ENCODE results near the gene TMX2.

TMX2 gene

DNA sequence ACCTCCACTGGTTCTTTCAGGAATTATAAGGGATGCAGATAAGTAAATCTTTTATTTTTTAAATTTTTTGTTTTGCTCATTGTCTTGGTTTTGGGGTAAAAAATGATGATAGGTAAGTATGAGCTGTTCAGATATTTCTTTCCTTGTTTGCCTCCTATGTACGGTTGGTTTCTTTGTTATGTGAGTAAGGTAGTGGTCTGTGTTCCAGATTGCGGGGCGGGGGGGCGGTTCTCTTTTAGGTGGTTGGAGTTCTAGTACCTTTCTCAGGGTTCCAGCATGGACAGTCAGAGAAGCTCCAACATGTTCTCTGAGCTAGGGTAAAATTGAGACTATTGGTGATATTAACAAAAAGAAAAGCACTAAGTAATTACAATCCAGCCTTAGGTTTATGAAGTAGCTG is 51.6 kb downstream of the TMX2 start:
- TF ChIP-seq, protein P1, sequence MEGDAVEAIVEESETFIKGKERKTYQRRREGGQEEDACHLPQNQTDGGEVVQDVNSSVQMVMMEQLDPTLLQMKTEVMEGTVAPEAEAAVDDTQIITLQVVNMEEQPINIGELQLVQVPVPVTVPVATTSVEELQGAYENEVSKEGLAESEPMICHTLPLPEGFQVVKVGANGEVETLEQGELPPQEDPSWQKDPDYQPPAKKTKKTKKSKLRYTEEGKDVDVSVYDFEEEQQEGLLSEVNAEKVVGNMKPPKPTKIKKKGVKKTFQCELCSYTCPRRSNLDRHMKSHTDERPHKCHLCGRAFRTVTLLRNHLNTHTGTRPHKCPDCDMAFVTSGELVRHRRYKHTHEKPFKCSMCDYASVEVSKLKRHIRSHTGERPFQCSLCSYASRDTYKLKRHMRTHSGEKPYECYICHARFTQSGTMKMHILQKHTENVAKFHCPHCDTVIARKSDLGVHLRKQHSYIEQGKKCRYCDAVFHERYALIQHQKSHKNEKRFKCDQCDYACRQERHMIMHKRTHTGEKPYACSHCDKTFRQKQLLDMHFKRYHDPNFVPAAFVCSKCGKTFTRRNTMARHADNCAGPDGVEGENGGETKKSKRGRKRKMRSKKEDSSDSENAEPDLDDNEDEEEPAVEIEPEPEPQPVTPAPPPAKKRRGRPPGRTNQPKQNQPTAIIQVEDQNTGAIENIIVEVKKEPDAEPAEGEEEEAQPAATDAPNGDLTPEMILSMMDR (IDR thresholded peaks at IDR 0.05) = no peak

DNA sequence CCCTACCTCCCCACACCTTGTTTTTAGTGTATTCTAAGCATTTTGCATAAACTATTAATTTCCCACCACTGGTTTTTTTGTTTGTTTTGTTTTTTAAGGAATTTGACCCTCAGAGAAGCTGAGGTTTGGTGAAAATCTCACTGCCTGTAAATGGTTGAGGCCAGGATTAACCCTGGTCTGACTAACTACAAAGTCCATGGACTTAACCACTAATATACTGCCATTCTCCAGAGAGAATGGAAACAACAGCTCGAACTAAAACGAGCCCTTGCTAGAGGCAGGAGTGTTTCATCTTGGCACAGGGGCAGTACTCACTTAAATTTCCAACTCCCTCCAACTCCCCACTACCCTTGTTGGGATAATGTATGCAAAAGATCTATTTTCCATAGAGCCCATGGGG is 52.2 kb downstream of the TMX2 start:
- TF ChIP-seq, protein P1 (IDR thresholded peaks at IDR 0.05) = no peak

DNA sequence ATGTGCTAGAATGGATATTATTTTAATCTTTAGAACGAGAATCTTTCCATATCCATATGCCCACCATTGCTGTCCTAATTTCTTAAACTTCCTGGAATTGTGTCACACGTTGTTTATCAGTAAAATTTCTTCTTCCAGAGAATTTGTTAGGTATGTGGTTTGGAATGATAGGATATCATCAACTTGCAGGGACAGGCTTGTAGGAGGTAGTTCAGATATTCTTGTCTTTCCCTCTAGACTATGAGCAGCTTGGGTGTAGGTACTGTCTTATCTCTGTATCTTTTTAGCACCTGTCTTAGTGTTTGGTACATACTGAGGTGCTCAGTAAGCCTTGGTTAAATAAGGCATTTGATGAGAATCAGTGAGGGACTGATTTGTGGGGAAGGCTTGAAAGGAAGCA is 52.6 kb downstream of the TMX2 start:
- TF ChIP-seq, protein P1 (IDR thresholded peaks at IDR 0.05) = no peak

DNA sequence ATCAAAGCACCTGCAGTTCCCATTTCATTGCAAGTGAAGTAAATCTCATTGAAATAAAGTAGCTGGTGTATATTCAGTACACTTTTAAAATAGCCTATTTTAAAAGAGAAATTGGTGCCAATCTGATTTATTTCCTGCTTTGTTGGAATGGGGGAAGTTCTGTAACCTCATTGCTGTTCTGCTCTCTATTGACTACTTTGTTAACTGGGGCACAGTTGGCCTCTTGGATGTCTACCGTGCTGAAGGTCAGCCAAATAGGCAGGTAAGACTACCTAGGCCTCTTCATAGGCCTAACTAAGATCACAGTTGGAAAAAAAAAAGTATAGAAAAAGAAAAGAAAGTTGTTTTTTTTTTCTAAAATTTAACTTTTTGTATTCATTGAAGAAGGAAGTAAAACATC is 58.4 kb downstream of the TMX2 start:
- TF ChIP-seq, protein P1 (IDR thresholded peaks at IDR 0.05) = no peak

DNA sequence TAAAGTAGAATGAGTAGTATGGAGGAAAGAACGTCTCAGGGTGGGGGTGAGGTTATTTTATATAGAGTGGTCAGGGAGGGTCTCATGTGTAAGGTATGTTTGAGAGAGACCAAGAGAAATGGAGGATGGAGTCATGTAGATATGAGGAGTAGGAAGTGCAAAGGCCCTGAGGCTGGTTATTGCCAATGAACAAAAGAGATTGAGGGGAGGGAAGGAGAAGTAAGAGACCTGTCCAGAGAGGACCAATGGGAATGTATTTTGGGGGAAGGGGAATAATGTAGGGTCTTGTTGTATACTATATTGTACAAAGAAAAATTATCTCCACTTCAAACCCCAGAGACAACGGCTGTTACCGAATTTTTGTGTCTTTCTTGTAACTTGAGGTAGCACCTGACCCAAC is 59.0 kb downstream of the TMX2 start:
- TF ChIP-seq, protein P1 (IDR thresholded peaks at IDR 0.05) = no peak

DNA sequence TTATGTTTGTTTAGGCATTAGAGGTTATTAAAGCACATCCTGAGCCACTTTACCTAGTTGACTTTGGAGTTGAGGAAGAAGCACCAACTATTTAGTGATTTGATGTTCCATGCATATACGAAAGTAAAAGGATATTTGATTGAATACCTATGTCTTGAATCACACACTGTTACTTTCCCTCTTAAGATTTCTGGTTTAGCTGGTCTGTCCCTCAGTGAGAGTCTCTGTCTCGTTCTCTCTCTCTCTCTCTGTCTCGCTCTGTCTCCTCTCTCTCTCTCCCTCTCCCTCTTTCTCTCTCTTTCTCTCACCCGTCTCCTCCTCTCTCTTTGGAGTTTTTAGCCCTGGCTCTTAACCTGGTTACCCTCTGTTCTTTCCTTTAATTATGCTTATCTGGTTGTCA is 60.2 kb downstream of the TMX2 start:
- TF ChIP-seq, protein P1 (IDR thresholded peaks at IDR 0.05) = no peak

DNA sequence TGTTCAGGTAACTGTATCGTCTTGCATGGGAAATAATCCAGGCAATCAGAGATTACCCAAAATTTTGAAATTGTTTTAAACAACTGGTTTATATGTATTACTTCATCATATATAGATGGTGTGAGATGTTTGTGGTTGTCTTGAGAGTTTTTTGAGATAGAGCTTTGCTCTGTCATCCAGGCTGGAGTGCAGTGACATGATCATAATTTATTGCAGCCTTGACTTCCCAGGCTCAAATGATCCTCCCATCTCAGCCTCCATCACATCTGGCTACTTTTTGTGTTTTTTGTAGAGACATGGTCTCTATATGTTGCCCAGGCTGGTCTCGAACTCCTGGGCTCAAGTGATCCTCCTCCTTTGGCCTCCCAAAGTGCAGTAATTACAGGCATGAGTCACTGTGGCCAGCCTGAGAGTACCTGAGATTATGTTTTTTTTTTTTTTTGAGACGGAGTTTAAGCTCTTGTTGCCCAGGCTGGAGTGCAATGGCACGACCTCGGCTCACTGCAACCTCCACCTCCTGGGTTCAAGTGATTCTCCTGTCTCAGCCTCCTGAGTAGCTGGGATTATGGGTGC is 60.7 kb downstream of the TMX2 start:
- TF ChIP-seq, protein P1 (IDR thresholded peaks at IDR 0.05) = no peak

DNA sequence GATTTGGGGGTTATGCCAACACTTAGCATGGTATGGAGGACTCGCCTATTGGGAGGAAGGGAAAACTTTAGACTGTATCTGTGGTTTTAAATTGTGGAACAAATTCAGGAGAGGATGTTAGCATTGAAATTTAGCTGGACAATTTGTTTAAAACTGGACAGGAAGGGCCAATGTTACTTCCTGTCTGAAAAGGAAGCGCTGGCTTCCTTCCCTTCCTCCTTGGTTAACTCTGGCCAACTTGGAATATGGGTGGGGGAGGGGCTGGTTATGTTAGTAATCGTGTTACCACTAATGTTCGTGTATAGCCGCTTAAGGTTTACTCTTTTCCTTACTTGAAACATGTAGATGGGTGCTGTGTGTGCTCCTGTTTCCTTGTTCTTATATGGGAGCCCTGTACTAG is 63.1 kb downstream of the TMX2 start:
- TF ChIP-seq, protein P1 (IDR thresholded peaks at IDR 0.05) = no peak
